ENCODE measurements around the gene UAP1. TPM values are rescaled to one million over a fixed set of nuclear protein-coding genes. Genes with fewer than 3 reads are reported as not detected.

UAP1 gene
- total and polyA plus RNA-seq, 2 donors (not counting 1 experiment from before 2014, with no cell fraction given): 5.3 to 16.4 TPM

- TF ChIP-seq CTCF (IDR thresholded peaks at IDR 0.05) (no peak), EZH2 (IDR thresholded peaks at IDR 0.05; ENCODE audit: borderline replicate concordance, insufficient read depth, low read depth, low read length, poor library complexity, severe bottlenecking) (no peak)
- no peak overlapping the region for H3K27ac Mint-ChIP-seq
- peaks cover 34% of the 10 kb centered on the region for H3K27me3 Mint-ChIP-seq
- ChIA-PET POLR2A (no interaction called here), CTCF (interaction anchor here (1.3 to 1.8 kb wide), 2 partner anchors 15 to 570 kb away, joined by 4 to 5 read pairs; no protein-coding TSS in a partner anchor)
- WGBS (ENCODE audit: insufficient coverage): no CpG with 5 or more reads among the region's 2 CpGs
- Histone ChIP-seq H3K4me2 (replicated peaks; ENCODE audit: low read depth, low read length, poor library complexity, severe bottlenecking) (no peak overlapping the region), H3K79me2 (ENCODE audit: control insufficient read depth, insufficient read depth, low read length) (no peaks in the 10 kb centered on the region), H3K9me3 (ENCODE audit: control extremely low read depth in 1 of 3, control insufficient read depth in 2 of 3, insufficient read depth in 1 of 3, low read length in 2 of 3) (no peaks in the 10 kb centered on the region), H3K27ac (ENCODE audit: low read length in 2 of 2) (no peak overlapping the region), H2AFZ (ENCODE audit: insufficient read depth, low read depth, low read length, poor library complexity, severe bottlenecking) (no peak overlapping the region), H3K4me3 (ENCODE audit: control extremely low read depth in 1 of 5, extremely low read depth in 1 of 5, insufficient read depth in 1 of 5, low read depth in 2 of 5, low read length in 4 of 5) (no peak overlapping the region), H3K9ac (ENCODE audit: low read length) (no peak overlapping the region), H3K36me3 (replicated peaks in 1 of 2; ENCODE audit: control extremely low read depth in 1 of 2, control insufficient read depth in 1 of 2, extremely low read depth in 1 of 2, insufficient read depth in 2 of 2, low read length in 1 of 2) (no peaks in the 10 kb centered on the region), H4K20me1 (ENCODE audit: control insufficient read depth, insufficient read depth, low read length, poor library complexity, severe bottlenecking) (no peaks in the 10 kb centered on the region), H3K4me1 (ENCODE audit: control insufficient read depth in 2 of 2, insufficient read depth in 2 of 2, low read length in 2 of 2) (no peaks in the 10 kb centered on the region), H3K27me3 (replicated peaks in 1 of 4; ENCODE audit: control extremely low read depth in 1 of 4, control insufficient read depth in 3 of 4, insufficient read depth in 4 of 4, low read length in 3 of 4) (peaks cover 0 to 19% (median 4%) of the 10 kb centered on the region in 4 experiments)
- intact Hi-C loops (cut with micrococcal nuclease): loop anchor here (2.0 to 5.0 kb wide), 2 partner anchors 570 to 834 kb away; no protein-coding TSS in a partner anchor
- no peaks in the 10 kb centered on the region for H3K9me3 Mint-ChIP-seq (ENCODE audit: insufficient read depth)
- ATAC-seq (ENCODE audit: low read depth): no peak
- H3K4me3 Mint-ChIP-seq: no peak overlapping the region
- no peaks in the 10 kb centered on the region for H3K4me1 Mint-ChIP-seq
- no peak for DNase-seq
Measured at GRCh38 chr1:162626761-162627160, 65.2 kb downstream of the UAP1 start.

- Histone ChIP-seq H4K20me1 (ENCODE audit: control insufficient read depth, insufficient read depth, low read length, poor library complexity, severe bottlenecking) (no peaks in the 10 kb centered on the region), H3K4me2 (replicated peaks; ENCODE audit: low read depth, low read length, poor library complexity, severe bottlenecking) (no peak overlapping the region), H2AFZ (ENCODE audit: insufficient read depth, low read depth, low read length, poor library complexity, severe bottlenecking) (no peak overlapping the region), H3K79me2 (ENCODE audit: control insufficient read depth, insufficient read depth, low read length) (no peaks in the 10 kb centered on the region), H3K4me3 (ENCODE audit: control extremely low read depth in 1 of 5, extremely low read depth in 1 of 5, insufficient read depth in 1 of 5, low read depth in 2 of 5, low read length in 4 of 5) (no peak overlapping the region), H3K9me3 (ENCODE audit: control extremely low read depth in 1 of 3, control insufficient read depth in 2 of 3, insufficient read depth in 1 of 3, low read length in 2 of 3) (no peaks in the 10 kb centered on the region), H3K9ac (ENCODE audit: low read length) (no peak overlapping the region), H3K27ac (ENCODE audit: low read length in 2 of 2) (no peak overlapping the region), H3K4me1 (ENCODE audit: control insufficient read depth in 2 of 2, insufficient read depth in 2 of 2, low read length in 2 of 2) (no peaks in the 10 kb centered on the region), H3K36me3 (replicated peaks in 1 of 2; ENCODE audit: control extremely low read depth in 1 of 2, control insufficient read depth in 1 of 2, extremely low read depth in 1 of 2, insufficient read depth in 2 of 2, low read length in 1 of 2) (no peaks in the 10 kb centered on the region), H3K27me3 (replicated peaks in 1 of 4; ENCODE audit: control extremely low read depth in 1 of 4, control insufficient read depth in 3 of 4, insufficient read depth in 4 of 4, low read length in 3 of 4) (peaks cover 0 to 19% (median 4%) of the 10 kb centered on the region in 4 experiments)
- ATAC-seq (ENCODE audit: low read depth): no peak
- Mint-ChIP-seq H3K27me3 (peaks cover 34% of the 10 kb centered on the region), H3K4me1 (no peaks in the 10 kb centered on the region), H3K27ac (no peak overlapping the region), H3K4me3 (no peak overlapping the region), H3K9me3 (ENCODE audit: insufficient read depth) (no peaks in the 10 kb centered on the region)
- WGBS (ENCODE audit: insufficient coverage): no CpG with 5 or more reads among the region's 3 CpGs
- POLR2A ChIA-PET: no interaction called here
- DNase-seq: peak; percentile 31
- TF ChIP-seq EZH2 (IDR thresholded peaks at IDR 0.05; ENCODE audit: borderline replicate concordance, insufficient read depth, low read depth, low read length, poor library complexity, severe bottlenecking) (no peak), CTCF (IDR thresholded peaks at IDR 0.05) (peak; percentile 67)
- intact Hi-C loops (cut with micrococcal nuclease): loop anchor here (2.0 to 5.0 kb wide), 2 partner anchors 571 to 835 kb away; no protein-coding TSS in a partner anchor
- CTCF ChIA-PET: interaction anchor here (1.8 to 1.9 kb wide), 2 partner anchors 16 to 572 kb away, joined by 5 to 6 read pairs; no protein-coding TSS in a partner anchor
Measured at GRCh38 chr1:162627662-162628296, 66.3 kb downstream of the UAP1 start.
